K562 (cell line): Measurements from ENCODE around the gene DCHS2. TPM values are rescaled to one million over a fixed set of nuclear protein-coding genes. Genes with fewer than 3 reads are reported as not detected.

ENCODE experiments used
- CBFB ChIP-seq: sonication (generic); formaldehyde crosslinking; IDR thresholded peaks from 2 replicates; pipeline ENCODE4 v1.4.0; 2020; ENCODE audit warnings: mild to moderate bottlenecking, missing genetic modification reagents
- FOXJ2 ChIP-seq: fragments of 200-800 bp; sonication (Bioruptor generic); IDR thresholded peaks from 2 replicates; pipeline ENCODE4 v1.6.1; 2016; ENCODE audit warnings: missing genetic modification characterization, missing compliant biosample characterization
- NCOR1 ChIP-seq: fragments of 450-650 bp; IDR thresholded peaks from 2 replicates; pipeline ENCODE4 v1.6.1; 2016; ENCODE audit warnings: mild to moderate bottlenecking, moderate library complexity
- PHF21A ChIP-seq: fragments of 450-650 bp; IDR thresholded peaks from 2 replicates; pipeline ENCODE4 v1.6.1; 2017; ENCODE audit warnings: low read depth, borderline replicate concordance
- POU5F1 ChIP-seq: fragments of 150-350 bp; IDR thresholded peaks from 2 replicates; pipeline ENCODE4 v1.6.1; 2014; ENCODE audit warnings: borderline replicate concordance, low read length, low read depth, mild to moderate bottlenecking; ENCODE audit not compliant: partially characterized antibody
- RB1 ChIP-seq: fragments of 450-650 bp; IDR thresholded peaks from 2 replicates; pipeline ENCODE4 v1.6.1; 2017; ENCODE audit warnings: low read depth, mild to moderate bottlenecking
- RFX1 ChIP-seq: fragments of 450-650 bp; IDR thresholded peaks from 2 replicates; pipeline ENCODE4 v1.6.1; 2016; ENCODE audit warnings: mild to moderate bottlenecking, moderate library complexity
- RFX7 ChIP-seq: fragments of 250-450 bp; sonication (Bioruptor Pico); IDR thresholded peaks from 2 replicates; pipeline ENCODE4 v1.5.1; 2021; ENCODE audit warnings: mild to moderate bottlenecking
- SIX5 ChIP-seq, 2 experiments: IDR thresholded peaks; 2 replicates each; pipeline ENCODE4 v1.6.1; 2011; ENCODE audit warnings: low read length in 2 of 2, borderline replicate concordance in 1 of 2, low read depth in 1 of 2, mild to moderate bottlenecking in 1 of 2, moderate library complexity in 1 of 2; ENCODE audit not compliant: insufficient read depth in 1 of 2
- YY1 ChIP-seq, 3 experiments: IDR thresholded peaks; 2 replicates each; pipeline ENCODE4 v1.6.1; 2011; ENCODE audit warnings: low read length in 2 of 3, mild to moderate bottlenecking in 2 of 3, moderate library complexity in 2 of 3, borderline replicate concordance in 1 of 3, control low read depth in 1 of 3, low read depth in 1 of 3; ENCODE audit not compliant: insufficient read depth in 3 of 3, insufficient replicate concordance in 2 of 3, control insufficient read depth in 1 of 3, insufficient read length in 1 of 3; ENCODE audit errors: extremely low read depth in 1 of 3
- ZFP30 ChIP-seq: fragments of 250-450 bp; sonication (Bioruptor Pico); IDR thresholded peaks from 2 replicates; pipeline ENCODE4 v1.8.0; 2022; ENCODE audit warnings: moderate library complexity, mild to moderate bottlenecking, inconsistent platforms, borderline replicate concordance
- ZNF232 ChIP-seq: sonication (generic); formaldehyde crosslinking; IDR thresholded peaks from 2 replicates; pipeline ENCODE4 v1.8.0; 2022; ENCODE audit warnings: mild to moderate bottlenecking, missing genetic modification reagents
- ZNF444 ChIP-seq: fragments of 250-450 bp; sonication (Bioruptor Pico); IDR thresholded peaks from 2 replicates; pipeline ENCODE4 v1.4.0; 2020; ENCODE audit warnings: mild to moderate bottlenecking, moderate library complexity
- polyA plus RNA-seq, 8 experiments: library from polyadenylated mRNA; depleted of rRNA in 4 of 8; stranded (reverse) in 5 of 8; unstranded in 3 of 8; fragments of >200 nt; fragmentation: Nextera tagmentation in 2 of 8; fragmentation: Illumina TruSeq in 1 of 8; extraction: Ambion mirVana in 2 of 8; extraction: Trizol in 1 of 8; gene quantifications; 2 replicates each; pipeline versions ENCODE4 v1.2.1 to v1.2.3, GENCODE V29; 2011 to 2014; ENCODE audit warnings: inconsistent platforms in 1 of 8, missing spikeins in 1 of 8
- total RNA-seq, 7 experiments: library from RNA; depleted of rRNA in 6 of 7; stranded (reverse); fragments of >200 nt in 6 of 7; fragmentation: Illumina TruSeq in 2 of 7; extraction: Trizol in 2 of 7; gene quantifications; 2 replicates each; pipeline versions ENCODE4 v1.2.1 to v1.2.3, GENCODE V29; 2011 to 2021; ENCODE audit warnings: low replicate concordance in 1 of 7
- TF ChIP-seq, protein P1 (sequence below): sonication (generic); formaldehyde crosslinking; IDR thresholded peaks from 2 replicates; pipeline ENCODE4 v1.8.1; 2023; ENCODE audit warnings: mild to moderate bottlenecking, missing genetic modification reagents
- TF ChIP-seq, protein P2 (sequence below): fragments of 450-650 bp; IDR thresholded peaks from 2 replicates; pipeline ENCODE4 v1.6.1; 2016; ENCODE audit warnings: mild to moderate bottlenecking, moderate library complexity

DCHS2 gene
- total and polyA plus RNA-seq, 9 of the 15 experiments (the other 6 are each of a cell fraction or from before 2014, with no cell fraction given) = 0.49 to 7.1 (median 5.3) TPM

DNA sequence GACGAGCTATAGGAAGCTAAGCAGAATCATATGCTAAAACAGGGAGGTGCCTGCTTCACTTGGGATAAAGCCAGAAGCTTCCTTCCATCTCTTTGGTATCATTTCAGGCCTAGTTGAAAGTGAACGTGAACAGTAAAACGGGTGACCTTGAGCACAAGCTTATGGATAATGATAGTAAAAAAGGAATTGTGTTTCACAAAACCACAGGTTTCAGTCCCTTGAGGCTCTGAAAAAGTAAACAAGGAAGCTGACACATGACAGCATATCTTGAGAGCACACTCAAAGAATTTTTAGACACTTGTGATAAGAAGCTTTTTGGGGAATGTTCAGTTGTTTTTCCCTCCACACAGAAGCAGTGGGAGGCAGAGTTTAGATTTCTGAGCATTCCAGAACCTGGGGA, 286.1 kb downstream of the DCHS2 start (continued):
- no peak for TF ChIP-seq FOXJ2 (tag)
- no peak for TF ChIP-seq ZFP30 (CRISPR knock-in tag)
- TF ChIP-seq POU5F1 = no peak
- TF ChIP-seq NCOR1 = peak; percentile 57
- TF ChIP-seq YY1 (IDR thresholded peaks at IDR 0.05; ENCODE audit: borderline replicate concordance in 1 of 3, control insufficient read depth in 1 of 3, extremely low read depth in 1 of 3, insufficient read depth in 3 of 3, insufficient read length in 1 of 3, insufficient replicate concordance in 2 of 3, low read depth in 1 of 3, low read length in 2 of 3) = no peak
- TF ChIP-seq CBFB (CRISPR knock-in tag) = no peak
- TF ChIP-seq ZNF444 (CRISPR knock-in tag) = no peak
- TF ChIP-seq, protein P1, sequence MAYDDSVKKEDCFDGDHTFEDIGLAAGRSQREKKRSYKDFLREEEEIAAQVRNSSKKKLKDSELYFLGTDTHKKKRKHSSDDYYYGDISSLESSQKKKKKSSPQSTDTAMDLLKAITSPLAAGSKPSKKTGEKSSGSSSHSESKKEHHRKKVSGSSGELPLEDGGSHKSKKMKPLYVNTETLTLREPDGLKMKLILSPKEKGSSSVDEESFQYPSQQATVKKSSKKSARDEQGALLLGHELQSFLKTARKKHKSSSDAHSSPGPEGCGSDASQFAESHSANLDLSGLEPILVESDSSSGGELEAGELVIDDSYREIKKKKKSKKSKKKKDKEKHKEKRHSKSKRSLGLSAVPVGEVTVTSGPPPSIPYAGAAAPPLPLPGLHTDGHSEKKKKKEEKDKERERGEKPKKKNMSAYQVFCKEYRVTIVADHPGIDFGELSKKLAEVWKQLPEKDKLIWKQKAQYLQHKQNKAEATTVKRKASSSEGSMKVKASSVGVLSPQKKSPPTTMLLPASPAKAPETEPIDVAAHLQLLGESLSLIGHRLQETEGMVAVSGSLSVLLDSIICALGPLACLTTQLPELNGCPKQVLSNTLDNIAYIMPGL (CRISPR knock-in tag) = no peak
- TF ChIP-seq ZNF232 = no peak
- no peak for TF ChIP-seq RFX7
- TF ChIP-seq RB1 = no peak
- TF ChIP-seq, protein P2, sequence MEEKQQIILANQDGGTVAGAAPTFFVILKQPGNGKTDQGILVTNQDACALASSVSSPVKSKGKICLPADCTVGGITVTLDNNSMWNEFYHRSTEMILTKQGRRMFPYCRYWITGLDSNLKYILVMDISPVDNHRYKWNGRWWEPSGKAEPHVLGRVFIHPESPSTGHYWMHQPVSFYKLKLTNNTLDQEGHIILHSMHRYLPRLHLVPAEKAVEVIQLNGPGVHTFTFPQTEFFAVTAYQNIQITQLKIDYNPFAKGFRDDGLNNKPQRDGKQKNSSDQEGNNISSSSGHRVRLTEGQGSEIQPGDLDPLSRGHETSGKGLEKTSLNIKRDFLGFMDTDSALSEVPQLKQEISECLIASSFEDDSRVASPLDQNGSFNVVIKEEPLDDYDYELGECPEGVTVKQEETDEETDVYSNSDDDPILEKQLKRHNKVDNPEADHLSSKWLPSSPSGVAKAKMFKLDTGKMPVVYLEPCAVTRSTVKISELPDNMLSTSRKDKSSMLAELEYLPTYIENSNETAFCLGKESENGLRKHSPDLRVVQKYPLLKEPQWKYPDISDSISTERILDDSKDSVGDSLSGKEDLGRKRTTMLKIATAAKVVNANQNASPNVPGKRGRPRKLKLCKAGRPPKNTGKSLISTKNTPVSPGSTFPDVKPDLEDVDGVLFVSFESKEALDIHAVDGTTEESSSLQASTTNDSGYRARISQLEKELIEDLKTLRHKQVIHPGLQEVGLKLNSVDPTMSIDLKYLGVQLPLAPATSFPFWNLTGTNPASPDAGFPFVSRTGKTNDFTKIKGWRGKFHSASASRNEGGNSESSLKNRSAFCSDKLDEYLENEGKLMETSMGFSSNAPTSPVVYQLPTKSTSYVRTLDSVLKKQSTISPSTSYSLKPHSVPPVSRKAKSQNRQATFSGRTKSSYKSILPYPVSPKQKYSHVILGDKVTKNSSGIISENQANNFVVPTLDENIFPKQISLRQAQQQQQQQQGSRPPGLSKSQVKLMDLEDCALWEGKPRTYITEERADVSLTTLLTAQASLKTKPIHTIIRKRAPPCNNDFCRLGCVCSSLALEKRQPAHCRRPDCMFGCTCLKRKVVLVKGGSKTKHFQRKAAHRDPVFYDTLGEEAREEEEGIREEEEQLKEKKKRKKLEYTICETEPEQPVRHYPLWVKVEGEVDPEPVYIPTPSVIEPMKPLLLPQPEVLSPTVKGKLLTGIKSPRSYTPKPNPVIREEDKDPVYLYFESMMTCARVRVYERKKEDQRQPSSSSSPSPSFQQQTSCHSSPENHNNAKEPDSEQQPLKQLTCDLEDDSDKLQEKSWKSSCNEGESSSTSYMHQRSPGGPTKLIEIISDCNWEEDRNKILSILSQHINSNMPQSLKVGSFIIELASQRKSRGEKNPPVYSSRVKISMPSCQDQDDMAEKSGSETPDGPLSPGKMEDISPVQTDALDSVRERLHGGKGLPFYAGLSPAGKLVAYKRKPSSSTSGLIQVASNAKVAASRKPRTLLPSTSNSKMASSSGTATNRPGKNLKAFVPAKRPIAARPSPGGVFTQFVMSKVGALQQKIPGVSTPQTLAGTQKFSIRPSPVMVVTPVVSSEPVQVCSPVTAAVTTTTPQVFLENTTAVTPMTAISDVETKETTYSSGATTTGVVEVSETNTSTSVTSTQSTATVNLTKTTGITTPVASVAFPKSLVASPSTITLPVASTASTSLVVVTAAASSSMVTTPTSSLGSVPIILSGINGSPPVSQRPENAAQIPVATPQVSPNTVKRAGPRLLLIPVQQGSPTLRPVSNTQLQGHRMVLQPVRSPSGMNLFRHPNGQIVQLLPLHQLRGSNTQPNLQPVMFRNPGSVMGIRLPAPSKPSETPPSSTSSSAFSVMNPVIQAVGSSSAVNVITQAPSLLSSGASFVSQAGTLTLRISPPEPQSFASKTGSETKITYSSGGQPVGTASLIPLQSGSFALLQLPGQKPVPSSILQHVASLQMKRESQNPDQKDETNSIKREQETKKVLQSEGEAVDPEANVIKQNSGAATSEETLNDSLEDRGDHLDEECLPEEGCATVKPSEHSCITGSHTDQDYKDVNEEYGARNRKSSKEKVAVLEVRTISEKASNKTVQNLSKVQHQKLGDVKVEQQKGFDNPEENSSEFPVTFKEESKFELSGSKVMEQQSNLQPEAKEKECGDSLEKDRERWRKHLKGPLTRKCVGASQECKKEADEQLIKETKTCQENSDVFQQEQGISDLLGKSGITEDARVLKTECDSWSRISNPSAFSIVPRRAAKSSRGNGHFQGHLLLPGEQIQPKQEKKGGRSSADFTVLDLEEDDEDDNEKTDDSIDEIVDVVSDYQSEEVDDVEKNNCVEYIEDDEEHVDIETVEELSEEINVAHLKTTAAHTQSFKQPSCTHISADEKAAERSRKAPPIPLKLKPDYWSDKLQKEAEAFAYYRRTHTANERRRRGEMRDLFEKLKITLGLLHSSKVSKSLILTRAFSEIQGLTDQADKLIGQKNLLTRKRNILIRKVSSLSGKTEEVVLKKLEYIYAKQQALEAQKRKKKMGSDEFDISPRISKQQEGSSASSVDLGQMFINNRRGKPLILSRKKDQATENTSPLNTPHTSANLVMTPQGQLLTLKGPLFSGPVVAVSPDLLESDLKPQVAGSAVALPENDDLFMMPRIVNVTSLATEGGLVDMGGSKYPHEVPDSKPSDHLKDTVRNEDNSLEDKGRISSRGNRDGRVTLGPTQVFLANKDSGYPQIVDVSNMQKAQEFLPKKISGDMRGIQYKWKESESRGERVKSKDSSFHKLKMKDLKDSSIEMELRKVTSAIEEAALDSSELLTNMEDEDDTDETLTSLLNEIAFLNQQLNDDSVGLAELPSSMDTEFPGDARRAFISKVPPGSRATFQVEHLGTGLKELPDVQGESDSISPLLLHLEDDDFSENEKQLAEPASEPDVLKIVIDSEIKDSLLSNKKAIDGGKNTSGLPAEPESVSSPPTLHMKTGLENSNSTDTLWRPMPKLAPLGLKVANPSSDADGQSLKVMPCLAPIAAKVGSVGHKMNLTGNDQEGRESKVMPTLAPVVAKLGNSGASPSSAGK = 0 out of 2 replicates have a peak, but pooled peaks have one; percentile 28
- no peak for TF ChIP-seq PHF21A
- no peak for TF ChIP-seq RFX1
- no peak for TF ChIP-seq SIX5 (IDR thresholded peaks at IDR 0.05; ENCODE audit: borderline replicate concordance in 1 of 2, insufficient read depth in 1 of 2, low read depth in 1 of 2, low read length in 2 of 2)
